HG02852 (cell line): Measurements from ENCODE around the gene VAV3.

Experiments
- ATAC-seq: cut with Tn5 transposase; IDR thresholded peaks from one replicate; pipeline ENCODE4 v1.9.1; 2021; ENCODE audit warnings: mild to moderate bottlenecking, moderate library complexity; ENCODE audit not compliant: unreplicated experiment

The VAV3 gene

DNA sequence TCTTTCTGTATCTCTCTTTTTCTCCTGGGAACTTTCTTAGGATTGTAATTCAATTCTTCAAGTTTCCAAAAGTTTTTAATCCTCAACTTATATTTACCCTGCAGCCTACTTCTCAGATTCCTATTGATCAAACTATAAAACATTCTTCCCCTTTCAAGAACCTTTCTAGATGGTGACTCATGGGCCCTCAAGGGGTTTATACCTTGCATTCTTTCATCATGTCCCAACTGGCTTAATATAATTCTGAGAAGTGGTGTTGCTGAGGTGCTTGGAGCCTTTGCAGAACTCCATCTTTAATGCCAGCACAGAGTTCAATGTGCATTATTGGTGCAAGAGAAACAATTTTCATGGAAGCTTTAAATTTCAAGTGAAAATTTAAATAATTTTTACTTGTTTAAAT lies 273.4 kb downstream of the VAV3 start:
- no peak for ATAC-seq

DNA sequence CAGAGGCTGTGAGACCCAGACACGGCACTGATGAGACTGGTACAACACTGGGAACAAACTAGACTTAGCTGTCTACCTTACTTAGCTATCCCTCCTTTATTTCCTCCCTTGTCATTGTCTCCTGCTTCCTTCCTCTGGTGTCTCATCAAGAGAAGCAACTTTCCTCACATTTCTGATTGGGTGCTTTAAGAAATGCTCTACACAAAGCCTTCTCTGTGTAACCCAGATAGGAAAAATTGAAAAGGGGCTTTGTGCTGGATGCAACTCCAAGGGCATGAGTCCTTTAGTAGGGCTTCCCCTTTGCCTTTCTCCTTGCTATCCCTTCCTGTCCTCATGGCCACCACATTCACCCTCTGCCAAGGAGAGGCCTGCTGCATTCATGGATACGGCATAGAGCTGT lies 274.5 kb downstream of the VAV3 start:
- no peak for ATAC-seq

DNA sequence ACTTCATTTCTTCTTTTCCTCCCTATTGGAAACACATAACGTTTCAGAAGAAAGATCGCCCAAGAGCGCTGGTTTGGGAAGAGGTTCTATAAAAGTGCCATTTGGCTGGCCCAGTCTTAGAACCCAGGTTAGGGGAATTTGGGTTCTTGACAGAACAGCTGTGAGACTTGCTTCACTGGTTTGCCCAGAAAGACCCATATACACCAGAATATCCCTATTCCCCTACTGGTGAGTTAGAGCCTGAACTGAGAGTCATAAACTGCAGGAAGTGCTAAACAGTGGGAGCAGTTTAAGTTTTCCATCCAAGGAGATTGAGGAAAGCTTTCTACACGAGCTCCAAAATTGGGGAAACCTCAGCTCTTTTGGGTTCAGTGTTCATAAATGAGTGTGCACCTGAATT lies 275.2 kb downstream of the VAV3 start:
- no peak for ATAC-seq

DNA sequence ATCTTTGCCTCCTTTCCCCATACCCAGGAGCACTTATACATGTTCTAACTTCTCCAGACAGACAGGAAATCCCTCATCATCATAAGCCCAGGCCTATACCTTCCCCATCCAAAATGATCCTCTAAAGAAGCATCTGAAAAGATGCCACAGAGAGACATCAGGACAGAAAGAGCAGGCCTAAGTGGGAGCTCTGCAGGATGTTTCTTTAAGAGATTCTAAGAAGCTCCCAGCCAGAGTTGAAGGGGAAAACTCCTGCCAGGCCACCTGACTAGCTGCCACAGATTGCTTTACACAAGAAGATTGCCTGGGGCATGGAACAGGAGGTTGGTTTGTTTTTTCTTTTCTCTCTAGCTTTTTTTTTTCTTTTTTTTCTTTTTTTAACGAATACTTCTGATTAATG lies 275.8 kb downstream of the VAV3 start:
- no peak for ATAC-seq

DNA sequence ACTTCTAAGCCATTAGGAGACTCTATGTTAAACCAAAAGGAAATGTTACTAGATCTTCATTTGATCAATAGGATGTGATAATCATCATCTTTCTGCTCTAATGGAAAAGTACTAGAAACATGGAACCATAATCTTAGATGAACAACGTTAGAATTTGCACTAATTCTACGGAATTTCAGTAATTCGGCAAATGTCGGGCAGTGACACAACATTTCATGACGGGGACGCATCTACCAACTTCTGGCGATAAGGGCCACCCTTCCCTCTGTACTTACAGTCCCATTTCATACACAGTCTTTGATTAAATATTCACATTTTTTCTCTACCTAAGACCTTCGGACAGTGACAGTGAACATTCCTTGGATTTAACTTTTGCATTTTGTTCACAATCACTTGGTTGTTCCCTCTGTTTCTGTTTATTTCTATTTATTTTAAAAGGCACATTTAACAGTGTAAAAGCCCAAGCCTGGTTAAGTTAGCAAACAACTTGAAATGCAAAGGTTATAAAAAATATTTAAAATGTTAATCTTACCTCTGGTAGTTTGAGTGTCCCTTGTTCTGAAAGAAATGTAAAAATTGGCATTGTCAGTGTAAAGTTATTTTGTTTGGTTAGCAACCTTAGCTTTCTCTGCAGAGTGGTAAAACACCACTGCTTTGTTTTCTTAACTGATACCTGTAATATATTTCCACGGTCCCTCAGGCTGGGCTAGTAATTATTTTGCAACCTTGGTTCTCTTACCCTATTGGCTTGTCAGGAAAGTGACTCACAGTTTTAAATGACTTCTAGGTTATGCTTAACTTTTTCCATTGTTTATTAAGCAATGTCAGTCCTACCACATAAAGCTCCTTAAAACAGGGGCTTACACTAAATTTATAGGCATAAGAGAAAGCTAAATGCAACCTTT lies 276.9 kb downstream of the VAV3 start:
- no peak for ATAC-seq

DNA sequence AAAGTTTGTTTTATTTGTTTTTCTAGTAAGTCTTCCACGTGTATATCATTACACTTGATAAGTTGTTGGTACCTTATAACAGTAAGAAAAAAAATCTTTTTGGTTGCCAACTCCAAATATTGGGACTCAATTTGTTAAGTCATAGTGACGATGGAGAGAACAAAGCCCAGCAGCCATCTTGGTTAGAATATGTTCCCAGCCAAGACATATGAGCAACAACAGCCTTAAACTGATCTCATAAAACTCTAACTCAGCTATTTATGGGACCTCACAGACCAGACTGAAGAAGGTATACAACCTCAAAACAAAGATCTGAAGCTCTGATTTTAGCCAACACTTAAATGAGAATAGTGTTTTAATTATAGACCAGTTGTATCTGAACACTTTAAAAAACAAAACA lies 281.3 kb downstream of the VAV3 start:
- no peak for ATAC-seq

DNA sequence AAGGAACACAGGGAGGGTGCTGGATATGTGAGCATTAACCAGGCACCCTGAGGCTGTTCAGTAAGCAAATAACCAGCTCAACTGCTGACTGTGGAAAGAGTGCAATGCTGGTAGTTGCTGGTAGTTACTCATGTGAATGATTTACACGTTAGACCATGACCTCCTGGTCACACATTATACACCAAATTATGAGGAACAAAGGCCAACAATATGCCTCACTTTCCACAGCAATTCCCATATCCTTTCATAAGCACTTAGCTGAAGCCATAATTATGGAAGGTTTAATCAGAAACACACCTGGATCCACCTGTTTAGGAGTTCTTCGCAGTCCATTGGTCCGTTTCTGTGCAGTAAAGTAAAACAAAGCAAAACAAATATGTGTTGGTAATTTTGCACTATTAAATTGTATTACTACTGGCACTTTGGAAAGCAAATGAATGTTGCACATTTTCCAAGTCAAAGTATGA lies 281.8 kb downstream of the VAV3 start:
- ATAC-seq = no peak

DNA sequence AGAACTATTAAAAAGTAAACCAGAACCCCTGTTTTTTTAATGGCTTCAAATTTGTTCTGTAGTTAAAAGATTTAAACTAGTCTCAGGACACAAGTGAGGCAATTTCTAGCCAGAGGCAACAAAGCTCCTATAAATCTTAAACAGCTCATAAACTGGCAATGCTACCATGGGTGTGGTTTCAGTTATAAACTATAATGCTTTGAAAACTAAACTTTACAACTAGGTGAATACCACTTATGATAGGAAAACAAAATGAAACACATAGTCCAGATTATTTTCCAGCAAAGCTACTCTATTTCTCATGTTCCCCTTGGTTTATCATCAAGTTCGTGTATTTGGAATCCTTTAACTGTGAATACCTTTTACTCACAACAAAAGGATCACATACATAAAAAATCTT lies 282.5 kb downstream of the VAV3 start:
- no peak for ATAC-seq

DNA sequence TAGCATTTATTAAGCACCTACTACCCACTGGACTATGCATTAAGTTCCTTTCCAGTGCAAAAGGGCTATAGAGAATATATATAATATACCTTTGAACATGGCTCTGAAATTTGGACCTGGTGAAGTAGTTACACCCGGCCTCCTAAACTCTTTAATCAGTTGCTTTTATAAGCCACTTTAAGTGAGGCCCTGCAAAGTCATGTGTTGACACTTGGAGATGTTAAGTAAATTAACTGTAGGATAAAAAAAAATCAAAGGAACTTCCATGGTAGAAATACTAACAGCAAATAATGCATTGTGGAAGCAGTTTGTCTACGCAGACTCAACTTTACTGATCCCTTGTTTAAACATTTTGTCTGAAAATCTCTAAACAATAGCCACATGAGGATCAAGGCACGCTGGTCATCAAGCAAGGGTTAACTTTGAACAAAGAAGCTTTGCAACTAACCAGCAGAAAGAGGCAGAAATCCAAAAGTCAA lies 283.9 kb downstream of the VAV3 start:
- ATAC-seq = no peak

DNA sequence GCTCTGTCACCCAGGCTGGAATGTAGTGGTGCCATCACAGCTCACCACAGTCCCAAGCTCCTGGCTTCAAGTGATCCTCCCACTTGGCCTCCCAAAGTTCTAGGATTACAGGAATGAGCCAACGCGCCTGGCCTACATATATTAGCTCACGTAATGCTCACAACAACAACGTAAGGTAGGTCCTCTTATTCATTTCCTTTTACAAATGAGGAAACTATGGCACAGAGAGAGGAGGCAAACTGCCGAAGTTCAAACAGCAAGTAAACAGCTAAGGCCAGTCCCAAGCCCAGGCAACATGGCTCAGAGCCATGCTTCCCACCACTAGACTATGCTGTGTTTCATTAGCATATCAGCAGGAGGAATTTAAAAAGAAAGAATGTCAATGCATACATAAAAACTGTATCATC lies 284.4 kb downstream of the VAV3 start:
- no peak for ATAC-seq

DNA sequence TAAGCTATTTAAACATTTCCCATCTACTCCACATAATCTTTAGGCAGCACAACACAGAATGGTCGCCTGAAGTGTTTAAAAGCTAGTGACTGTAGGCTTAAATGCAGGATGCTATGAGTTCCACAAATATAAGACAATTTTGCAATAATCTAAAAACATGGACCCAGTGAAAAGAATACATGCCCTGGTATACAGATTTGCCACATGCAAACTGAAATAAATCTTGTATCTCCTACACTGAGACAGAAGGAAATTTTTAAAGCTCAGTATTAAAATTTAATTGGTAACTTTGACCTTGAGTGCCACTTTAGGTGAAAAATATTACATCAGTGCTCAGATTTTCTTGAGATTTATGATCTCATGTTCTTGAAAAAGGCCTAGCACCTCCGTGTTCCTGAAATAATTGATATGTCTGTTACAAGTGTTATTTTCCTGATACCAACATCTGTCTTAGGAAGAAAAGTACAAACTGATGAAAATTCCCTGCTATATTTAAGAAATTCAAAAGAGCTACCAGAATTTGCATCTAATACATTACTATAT lies 285.5 kb downstream of the VAV3 start:
- ATAC-seq = no peak

DNA sequence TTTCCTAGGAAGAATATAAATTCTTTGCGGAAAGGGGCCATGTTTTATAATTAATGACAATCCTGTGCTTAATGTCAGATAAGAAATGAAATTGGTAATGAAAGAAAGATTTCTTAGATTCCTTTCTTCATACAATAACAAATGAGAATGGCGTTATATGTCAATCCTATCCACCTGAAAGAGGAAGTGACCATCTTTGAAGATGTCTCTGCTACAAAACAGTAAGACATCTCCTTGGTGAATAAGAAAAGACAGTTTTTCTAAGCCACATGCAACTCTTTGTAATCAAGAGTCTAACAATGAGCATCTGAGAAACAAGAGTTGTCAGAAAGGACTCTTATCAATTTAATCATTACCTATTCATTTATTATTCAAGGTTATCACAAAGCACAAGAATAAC lies 286.0 kb downstream of the VAV3 start:
- no peak for ATAC-seq

DNA sequence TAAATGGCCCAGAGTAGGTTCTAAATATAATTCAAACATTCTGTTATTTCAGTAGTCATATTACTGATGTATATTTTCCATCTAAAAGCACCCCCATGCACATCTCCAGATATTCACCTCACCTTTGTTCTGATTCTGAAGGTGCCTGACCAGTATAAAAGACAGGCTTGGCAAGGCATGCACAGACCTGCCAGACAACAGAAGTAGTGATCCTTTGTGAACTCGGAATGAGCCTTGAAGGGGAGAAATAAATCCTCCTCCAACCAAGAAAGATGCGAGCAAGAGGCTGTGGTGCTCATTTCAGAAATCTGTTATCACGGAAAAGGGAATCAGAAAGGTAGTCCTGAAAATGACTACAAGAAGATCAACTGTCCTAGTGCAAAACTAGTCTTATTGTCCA lies 287.3 kb downstream of the VAV3 start:
- no peak for ATAC-seq

DNA sequence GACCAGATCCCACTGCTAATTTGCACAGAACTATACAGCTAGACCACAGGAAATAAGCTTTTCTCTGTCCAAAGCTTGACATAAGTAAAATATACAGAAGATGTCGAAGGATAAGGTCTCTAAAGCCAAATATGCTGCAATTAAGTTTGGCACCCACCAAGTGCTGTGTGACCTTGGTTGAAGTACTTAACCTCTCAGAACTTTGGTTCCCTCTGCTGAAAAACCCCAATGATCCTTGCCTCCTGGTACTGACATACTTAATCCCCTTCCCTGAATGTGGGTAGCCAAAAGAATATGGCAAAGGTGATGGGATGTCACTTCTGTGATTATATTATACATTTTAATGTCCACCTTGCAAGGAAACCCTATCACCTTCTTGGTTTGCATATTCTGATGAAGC lies 290.5 kb downstream of the VAV3 start:
- ATAC-seq = no peak

DNA sequence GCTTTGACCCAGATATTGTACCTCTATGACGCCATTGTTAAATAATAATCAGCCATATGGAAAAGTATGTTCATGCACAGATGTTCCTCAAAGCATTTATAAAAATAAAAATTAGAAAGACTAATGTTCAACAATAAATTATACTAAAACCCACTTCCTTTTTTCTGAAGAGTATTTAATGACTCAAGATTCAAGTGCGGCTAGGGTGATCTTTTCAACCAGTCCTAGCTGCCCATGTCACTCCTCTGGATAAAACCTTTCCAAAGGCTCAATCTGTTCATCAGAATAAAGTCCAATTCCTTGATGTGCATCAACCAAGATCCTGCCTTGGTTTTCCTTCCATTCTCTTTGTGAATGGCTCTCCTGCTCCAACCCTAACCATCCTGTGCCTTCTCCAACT lies 292.0 kb downstream of the VAV3 start:
- no peak for ATAC-seq

DNA sequence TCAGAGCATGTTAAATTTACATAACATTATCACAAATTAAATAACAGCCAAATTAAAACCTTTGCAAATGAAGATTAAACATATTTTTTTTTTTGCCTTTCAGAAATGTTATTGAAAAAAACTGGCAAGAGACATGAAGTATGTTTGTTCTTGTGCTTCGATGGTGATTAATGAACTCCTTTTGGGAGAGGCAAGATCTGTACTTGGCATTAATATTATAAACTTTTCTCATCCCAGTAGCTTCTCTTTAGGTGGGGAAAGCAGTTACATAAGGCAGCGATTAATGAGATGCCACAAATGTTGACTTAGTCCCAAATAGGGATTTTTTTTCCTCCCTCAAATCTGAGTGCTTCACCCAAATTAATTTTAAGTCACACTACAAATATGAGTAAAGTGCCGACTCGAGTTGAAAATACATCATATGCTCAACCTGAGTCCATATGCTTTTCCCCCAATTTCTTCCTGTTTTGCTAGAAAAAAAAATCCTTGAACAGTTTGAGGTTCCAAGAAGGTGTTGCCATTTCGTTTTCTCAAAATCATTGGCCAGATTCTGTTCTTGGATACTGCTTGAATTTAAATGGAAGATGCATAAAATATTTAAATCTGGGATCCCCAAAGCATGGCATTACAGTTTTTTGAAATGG lies 294.5 kb downstream of the VAV3 start:
- ATAC-seq = no peak

DNA sequence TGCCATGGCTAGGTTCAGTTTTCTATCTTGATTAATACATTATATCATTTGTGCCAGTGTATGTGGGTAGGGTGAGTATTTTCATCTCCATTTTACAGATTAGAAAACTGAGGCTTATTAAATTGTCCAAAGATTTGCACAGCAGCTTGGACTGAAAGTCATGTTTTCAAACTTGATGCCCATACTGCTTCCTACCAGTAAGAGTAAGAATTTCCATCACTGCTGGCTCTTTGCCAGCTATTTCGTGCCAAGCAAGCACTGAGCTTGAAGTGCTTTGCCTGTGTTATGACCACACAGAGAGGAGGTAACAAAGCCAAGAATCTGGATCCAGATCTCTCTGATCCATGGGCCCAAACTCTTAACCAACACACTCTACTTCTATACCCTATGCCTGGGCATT lies 295.0 kb downstream of the VAV3 start:
- ATAC-seq = no peak

DNA sequence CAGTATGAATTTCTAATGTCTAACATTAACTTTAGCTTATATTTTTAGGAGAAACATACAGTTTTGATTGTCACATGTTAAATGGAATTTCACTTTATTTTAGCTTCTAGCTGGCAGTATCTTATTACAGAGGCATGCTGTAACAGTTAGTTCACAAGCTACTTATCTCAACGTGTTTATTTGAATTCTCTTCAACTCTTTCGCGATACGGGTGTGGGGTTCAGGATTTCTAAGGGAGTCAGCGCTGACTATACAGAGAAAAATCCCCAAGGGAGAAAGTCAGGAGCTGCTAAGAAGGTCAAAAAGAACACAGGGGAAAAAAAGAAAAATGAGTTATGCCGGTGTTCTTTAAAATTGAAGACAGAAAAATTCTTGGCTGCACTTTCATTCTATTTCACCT lies 296.2 kb downstream of the VAV3 start:
- no peak for ATAC-seq

DNA sequence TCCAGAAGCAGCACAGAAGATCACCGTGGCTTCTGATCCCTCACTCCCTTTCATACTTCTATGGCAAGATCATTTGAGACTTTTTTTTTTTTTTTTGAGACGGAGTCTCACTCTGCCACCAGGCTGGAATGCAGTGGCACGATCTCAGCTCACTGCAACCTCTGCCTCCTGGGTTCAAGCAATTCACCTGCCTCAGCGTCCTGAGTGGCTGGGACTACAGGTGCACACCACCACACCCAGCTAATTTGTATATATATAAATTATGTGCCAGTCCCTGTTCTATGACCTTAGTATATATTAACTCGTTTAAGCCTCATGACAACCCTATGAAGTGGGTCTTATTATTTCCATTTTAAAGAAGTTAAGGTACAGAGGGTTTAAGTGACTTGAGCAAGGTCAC lies 298.5 kb downstream of the VAV3 start:
- no peak for ATAC-seq

DNA sequence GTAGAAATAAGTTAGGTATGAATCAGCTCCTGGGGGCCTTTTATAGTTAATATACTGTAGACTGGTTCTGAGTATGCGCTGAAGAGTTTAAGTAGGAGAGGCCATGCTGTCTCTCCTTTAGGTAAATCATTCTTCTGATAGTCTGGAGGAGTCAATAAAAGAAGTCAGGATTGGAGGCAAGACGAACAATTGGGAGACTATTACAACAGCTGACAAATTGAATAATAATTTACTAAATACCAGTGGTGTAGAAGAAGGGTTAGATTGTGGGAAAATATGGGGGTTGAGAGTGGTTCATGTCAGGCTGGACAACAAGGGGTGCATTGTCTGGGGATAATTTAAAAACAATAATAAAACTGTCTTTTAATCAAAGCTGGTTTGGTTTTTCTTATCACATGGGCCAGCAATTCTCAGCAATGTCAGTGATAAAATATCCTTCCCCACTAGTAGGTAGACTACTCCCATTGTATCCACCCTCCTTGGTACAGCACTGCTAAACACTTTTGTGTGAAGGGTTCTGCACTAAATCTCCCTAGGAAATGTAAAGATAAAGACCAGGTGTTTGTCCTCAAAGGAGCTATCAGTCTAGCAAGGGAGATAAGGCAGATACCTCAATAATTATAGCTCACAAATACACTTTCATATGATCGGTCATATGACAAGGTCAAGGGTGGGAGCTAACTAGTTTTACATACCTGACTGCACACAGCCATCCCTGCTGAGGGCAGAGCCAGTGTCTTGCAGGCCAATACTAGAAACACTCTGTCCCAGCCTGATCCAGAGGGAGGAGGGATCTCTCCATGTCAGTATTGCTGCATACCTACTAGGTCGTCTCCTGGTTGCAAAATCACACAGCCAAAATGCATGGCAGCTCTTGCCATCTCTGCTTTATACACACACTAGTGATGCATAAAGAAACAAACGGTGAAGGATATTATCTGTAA lies 299.7 kb downstream of the VAV3 start:
- no peak for ATAC-seq

DNA sequence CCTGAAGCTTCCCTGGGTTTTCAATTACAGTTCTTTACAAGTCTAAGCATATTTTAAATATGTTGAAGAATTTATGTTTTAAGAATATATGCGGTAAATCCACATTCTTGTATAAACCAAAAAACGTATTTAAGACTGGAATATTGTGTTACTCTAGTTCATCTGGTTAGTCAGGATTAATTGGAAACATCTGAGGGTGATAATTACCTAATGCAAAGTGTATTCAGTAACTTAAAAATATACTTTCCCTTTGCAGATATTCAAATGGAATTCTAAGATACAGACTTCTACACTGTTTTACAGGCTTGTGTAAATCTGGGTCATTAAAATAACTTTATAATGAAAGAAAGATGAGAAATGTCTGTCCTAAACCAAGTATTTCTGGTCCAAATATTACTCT lies 302.0 kb downstream of the VAV3 start:
- no peak for ATAC-seq
